ENCODE measurements around the gene ZNF398. TPM values are rescaled to one million over a fixed set of nuclear protein-coding genes. Genes with fewer than 3 reads are reported as not detected.
"Not testable (repeated sequence)": the region's sequence is repeated elsewhere in the genome, so short reads cannot be mapped to it uniquely, and the experiment has no call there.

The ZNF398 gene
- total and polyA plus RNA-seq, 4 donors, result 2.6 to 14.1 (median 7.9) TPM

DNA sequence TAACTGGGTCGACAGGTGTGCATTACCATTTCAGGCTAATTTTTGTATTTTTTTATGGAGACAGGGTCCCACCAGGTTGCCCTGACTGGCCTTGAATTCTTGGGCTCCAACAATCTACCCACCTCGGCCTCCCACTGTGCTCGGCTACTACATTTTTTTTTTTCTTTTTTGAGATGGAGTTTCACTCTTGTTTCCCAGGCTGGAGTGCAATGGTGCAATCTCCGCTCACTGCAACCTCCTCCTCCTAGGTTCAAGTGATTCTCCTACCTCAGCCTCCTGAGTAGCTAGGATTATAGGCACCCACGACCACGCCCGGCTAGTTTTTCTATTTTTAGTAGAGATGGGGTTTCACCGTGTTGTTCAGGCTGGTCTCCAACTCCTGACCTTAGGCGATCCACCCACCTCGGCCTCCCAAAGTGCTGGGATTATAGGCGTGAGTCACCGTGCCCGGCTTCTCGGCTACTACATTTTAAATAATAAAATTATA, 2.8 kb upstream of the ZNF398 start:
- H3K27me3 ChIP-seq (ENCODE audit: control insufficient read depth in 1 of 2, insufficient read depth in 2 of 2, low read length in 1 of 2); H3K9me3 ChIP-seq (ENCODE audit: control insufficient read depth, low read length); H3K27ac ChIP-seq (ENCODE audit: low read depth in 1 of 2, low read length in 2 of 2); H3K36me3 ChIP-seq (ENCODE audit: control insufficient read depth in 1 of 2, insufficient read depth in 2 of 2, low read length in 1 of 2); DNase-seq; H3K4me3 ChIP-seq (ENCODE audit: low read length in 2 of 2); H3K4me1 ChIP-seq (ENCODE audit: control insufficient read depth in 1 of 2, insufficient read depth in 2 of 2, low read length in 2 of 2); ATAC-seq (ENCODE audit: low FRiP score); intact Hi-C loops (cut with DNase I): not testable (repeated sequence)
- 74 to 79% methylated on average over 14 of the region's 14 CpGs for WGBS, 2 donors

DNA sequence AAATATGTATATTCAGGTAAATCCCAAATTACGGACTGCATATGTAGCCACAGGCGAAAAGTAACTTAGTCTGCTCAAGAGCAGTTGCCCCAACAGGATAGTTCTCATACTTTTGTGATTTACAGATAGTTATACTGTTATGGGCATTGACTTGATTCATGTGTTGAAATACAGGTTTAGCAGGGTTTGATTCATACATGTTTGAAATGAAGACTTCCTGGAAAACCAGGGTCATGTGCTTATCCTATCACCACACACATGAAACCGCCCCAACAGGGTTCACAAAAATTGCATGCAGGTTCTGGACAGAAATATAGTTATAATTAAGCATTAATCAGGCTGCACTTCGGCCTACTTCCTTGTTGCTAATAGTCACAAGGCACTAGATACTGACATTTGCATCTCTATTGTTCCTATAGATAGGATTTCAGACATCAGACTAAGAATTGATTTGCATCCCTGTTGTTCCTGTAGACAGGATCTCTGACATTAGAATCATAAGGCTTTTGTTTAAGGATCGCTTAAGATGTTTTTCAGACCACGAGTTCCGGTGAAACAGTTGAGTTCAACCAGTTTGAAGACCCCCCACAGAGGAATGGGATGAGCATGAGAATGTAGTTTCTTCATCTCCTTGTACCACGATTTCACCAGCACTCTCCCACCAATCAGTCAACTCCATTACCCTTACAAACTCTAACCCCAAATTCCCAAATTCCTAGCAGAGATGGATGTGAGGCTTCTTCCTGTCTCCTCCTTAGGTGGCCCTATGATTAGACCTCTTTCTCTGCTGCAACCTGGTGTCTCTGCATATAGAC, 2.0 kb upstream of the ZNF398 start:
- intact Hi-C loops (cut with DNase I), result no loop called here

DNA sequence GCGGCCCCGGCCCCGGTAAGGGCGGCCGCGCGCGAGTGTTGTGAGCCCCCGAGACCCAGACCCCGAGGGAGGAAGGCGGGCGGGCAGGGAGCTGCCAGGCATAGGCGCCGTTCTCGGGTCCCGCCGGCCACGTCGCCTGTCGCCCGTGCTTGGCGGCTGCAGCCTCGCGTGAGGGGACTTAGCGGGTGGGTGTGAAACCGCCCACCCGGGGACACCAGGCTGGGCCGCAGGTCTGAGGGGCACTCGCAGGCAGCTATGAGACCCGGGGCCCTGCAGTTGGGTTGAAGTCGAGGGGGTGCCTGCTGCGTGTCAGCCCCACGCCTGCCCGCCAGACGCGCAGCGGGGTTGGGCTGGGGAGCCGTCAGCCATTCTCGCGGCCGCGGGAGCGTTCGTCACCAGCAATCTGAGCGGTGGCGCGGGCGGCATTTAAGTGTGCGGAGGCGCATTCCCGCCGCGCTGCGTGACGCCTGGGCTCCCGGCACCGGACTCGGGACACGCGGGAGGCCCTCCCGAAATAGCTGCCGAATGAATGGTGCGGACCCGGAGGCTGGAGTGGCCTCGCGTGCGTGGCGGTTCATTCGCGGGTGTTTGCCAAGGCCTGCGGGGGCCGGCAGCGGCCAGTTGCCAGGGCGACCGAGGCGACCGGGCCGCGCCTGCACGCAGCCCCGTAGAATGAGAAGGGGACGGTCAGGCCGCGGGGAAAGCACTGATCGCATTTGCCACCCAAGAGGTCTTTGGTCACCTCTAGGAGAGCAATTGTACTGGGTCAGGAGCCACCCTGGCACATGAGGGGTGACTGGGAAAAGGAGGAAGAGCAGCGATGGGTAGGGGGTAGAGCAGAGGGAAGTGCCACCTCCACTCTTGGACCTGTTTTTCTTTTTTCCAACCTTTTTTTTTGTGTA, 750 bp downstream of the ZNF398 start:
- no peaks in the 10 kb centered on the region for H3K9me3 ChIP-seq (ENCODE audit: control insufficient read depth, low read length)
- H3K36me3 ChIP-seq (ENCODE audit: control insufficient read depth in 1 of 2, insufficient read depth in 2 of 2, low read length in 1 of 2), result no peaks in the 10 kb centered on the region
- H3K27ac ChIP-seq (ENCODE audit: low read depth in 1 of 2, low read length in 2 of 2), result peak overlapping the region; percentile 20 to 76
- H3K4me3 ChIP-seq (ENCODE audit: low read length in 2 of 2), result peak overlapping the region; percentile 52 to 79
- no peaks in the 10 kb centered on the region for H3K4me1 ChIP-seq (ENCODE audit: control insufficient read depth in 1 of 2, insufficient read depth in 2 of 2, low read length in 2 of 2)
- peak; percentile 72 to 90 for DNase-seq
- H3K27me3 ChIP-seq (ENCODE audit: control insufficient read depth in 1 of 2, insufficient read depth in 2 of 2, low read length in 1 of 2), result no peaks in the 10 kb centered on the region
- intact Hi-C loops (cut with DNase I), result loop anchor here in 1 of 2 donors (1.0 kb wide), 1 partner anchor 21 kb away; no protein-coding TSS in a partner anchor
- peak; percentile 51 for ATAC-seq (ENCODE audit: low FRiP score)
- WGBS, 2 donors, result 0% methylated on average over 79 to 86 of the region's 86 CpGs

More for the DNA sequence above, 2.0 kb upstream of the ZNF398 start:
- WGBS, 2 donors, result 85 to 86% methylated on average over 8 of the region's 8 CpGs
- H3K27ac ChIP-seq (ENCODE audit: low read depth in 1 of 2, low read length in 2 of 2), result no peak overlapping the region
- H3K4me3 ChIP-seq (ENCODE audit: low read length in 2 of 2), result no peak overlapping the region
- no peak for ATAC-seq (ENCODE audit: low FRiP score)
- no peak for DNase-seq
- H3K36me3 ChIP-seq (ENCODE audit: control insufficient read depth in 1 of 2, insufficient read depth in 2 of 2, low read length in 1 of 2), result no peaks in the 10 kb centered on the region
- H3K4me1 ChIP-seq (ENCODE audit: control insufficient read depth in 1 of 2, insufficient read depth in 2 of 2, low read length in 2 of 2), result no peaks in the 10 kb centered on the region
- H3K9me3 ChIP-seq (ENCODE audit: control insufficient read depth, low read length), result no peaks in the 10 kb centered on the region
- no peaks in the 10 kb centered on the region for H3K27me3 ChIP-seq (ENCODE audit: control insufficient read depth in 1 of 2, insufficient read depth in 2 of 2, low read length in 1 of 2)

DNA sequence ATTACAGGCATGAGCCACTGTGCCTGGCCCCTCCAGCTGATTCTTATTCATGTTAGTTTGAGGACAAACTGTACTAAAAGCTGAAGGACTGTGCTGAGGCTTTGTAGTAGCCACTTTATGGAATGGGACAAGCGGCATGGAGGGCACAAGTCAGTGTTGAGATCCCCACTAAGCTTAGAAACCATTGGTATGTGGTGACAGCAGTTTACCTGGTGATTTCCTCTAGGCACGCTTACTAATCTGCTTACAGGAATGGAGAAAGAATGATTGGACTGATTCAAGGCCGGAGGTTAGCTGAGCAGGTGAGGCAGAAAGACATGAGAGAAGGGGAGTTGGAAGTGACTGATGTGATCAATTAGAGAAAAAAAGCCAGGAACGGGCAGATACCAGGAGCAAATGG, 3.7 kb downstream of the ZNF398 start:
- DNase-seq (no peak), ATAC-seq (ENCODE audit: low FRiP score) (no peak)
- no peaks in the 10 kb centered on the region for H3K9me3 ChIP-seq (ENCODE audit: control insufficient read depth, low read length)
- no peaks in the 10 kb centered on the region for H3K27me3 ChIP-seq (ENCODE audit: control insufficient read depth in 1 of 2, insufficient read depth in 2 of 2, low read length in 1 of 2)
- no peak overlapping the region for H3K27ac ChIP-seq (ENCODE audit: low read depth in 1 of 2, low read length in 2 of 2)
- intact Hi-C loops (cut with DNase I), result no loop called here
- no peaks in the 10 kb centered on the region for H3K36me3 ChIP-seq (ENCODE audit: control insufficient read depth in 1 of 2, insufficient read depth in 2 of 2, low read length in 1 of 2)
- H3K4me3 ChIP-seq (ENCODE audit: low read length in 2 of 2), result no peak overlapping the region
- H3K4me1 ChIP-seq (ENCODE audit: control insufficient read depth in 1 of 2, insufficient read depth in 2 of 2, low read length in 2 of 2), result no peaks in the 10 kb centered on the region
- 63 to 76% methylated on average over 4 of the region's 4 CpGs for WGBS, 2 donors

DNA sequence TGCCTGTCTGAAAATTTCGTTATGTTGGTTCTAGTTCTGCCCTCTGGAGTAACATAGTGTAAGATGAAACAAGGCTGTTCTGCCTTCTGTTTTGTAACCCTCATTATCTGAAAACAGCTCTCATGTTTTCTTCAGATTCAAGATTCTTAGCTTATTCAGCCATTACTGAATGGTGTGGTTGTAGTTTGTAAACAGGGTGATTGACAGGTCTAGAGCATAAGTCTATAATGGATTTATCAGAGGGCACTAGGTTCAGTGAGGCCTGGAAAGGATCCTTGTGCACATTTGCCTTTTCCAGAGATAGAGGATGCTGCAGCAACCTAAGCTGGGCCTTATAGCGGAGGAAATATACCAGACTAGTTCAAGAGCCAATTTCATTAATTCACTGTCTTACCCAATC, 6.1 kb downstream of the ZNF398 start:
- no peak overlapping the region for H3K4me3 ChIP-seq (ENCODE audit: low read length in 2 of 2)
- no peak for ATAC-seq (ENCODE audit: low FRiP score)
- no peaks in the 10 kb centered on the region for H3K4me1 ChIP-seq (ENCODE audit: control insufficient read depth in 1 of 2, insufficient read depth in 2 of 2, low read length in 2 of 2)
- intact Hi-C loops (cut with DNase I), result no loop called here
- H3K9me3 ChIP-seq (ENCODE audit: control insufficient read depth, low read length), result no peaks in the 10 kb centered on the region
- 87 to 88% methylated on average over 2 of the region's 2 CpGs for WGBS, 2 donors
- H3K27me3 ChIP-seq (ENCODE audit: control insufficient read depth in 1 of 2, insufficient read depth in 2 of 2, low read length in 1 of 2), result no peaks in the 10 kb centered on the region
- no peak for DNase-seq
- H3K36me3 ChIP-seq (ENCODE audit: control insufficient read depth in 1 of 2, insufficient read depth in 2 of 2, low read length in 1 of 2), result no peaks in the 10 kb centered on the region
- H3K27ac ChIP-seq (ENCODE audit: low read depth in 1 of 2, low read length in 2 of 2), result no peak overlapping the region

DNA sequence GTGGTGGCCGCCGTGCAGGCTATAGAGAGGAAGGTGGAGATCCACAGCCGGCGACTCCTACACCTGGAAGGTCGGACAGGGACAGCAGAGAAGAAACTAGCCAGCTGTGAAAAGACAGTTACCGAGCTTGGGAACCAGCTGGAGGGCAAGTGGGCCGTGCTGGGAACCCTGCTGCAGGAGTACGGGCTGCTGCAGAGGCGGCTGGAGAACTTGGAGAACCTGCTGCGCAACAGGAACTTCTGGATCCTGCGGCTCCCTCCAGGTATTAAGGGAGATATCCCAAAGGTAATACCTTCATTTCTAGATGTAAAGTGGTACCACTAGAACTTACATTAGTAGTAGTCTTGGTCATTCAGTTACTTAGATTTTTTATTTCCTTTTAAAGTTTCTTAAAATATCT, 6.8 kb downstream of the ZNF398 start:
- no peaks in the 10 kb centered on the region for H3K4me1 ChIP-seq (ENCODE audit: control insufficient read depth in 1 of 2, insufficient read depth in 2 of 2, low read length in 2 of 2)
- ATAC-seq (ENCODE audit: low FRiP score), result no peak
- no peaks in the 10 kb centered on the region for H3K27me3 ChIP-seq (ENCODE audit: control insufficient read depth in 1 of 2, insufficient read depth in 2 of 2, low read length in 1 of 2)
- H3K27ac ChIP-seq (ENCODE audit: low read depth in 1 of 2, low read length in 2 of 2), result no peak overlapping the region
- no peak overlapping the region for H3K4me3 ChIP-seq (ENCODE audit: low read length in 2 of 2)
- intact Hi-C loops (cut with DNase I), result no loop called here
- H3K9me3 ChIP-seq (ENCODE audit: control insufficient read depth, low read length), result no peaks in the 10 kb centered on the region
- DNase-seq, result no peak
- no peaks in the 10 kb centered on the region for H3K36me3 ChIP-seq (ENCODE audit: control insufficient read depth in 1 of 2, insufficient read depth in 2 of 2, low read length in 1 of 2)
- WGBS, 2 donors, result 94 to 95% methylated on average over 11 of the region's 11 CpGs

DNA sequence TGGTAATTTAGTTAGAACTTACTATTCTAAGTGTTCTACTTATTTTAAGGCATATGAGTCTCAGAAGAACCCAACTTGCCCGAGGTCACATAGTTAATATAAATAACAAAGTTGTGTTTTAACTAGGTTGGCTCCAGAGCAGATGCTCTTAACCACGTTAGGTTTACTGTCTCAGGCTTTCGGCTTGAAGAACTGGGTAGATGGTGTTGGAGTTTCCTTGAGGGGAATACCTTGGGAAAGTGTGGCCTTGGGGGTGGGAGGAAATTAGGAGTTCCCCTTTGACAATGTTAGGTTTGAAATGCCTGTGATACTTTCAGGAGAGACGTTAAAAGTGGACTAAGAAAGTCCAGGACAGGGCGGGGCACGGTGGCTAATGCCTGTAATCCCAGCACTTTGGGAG, 9.6 kb downstream of the ZNF398 start:
- WGBS, 2 donors, result 96 to 98% methylated on average over 6 of the region's 6 CpGs
- DNase-seq (no peak), ATAC-seq (ENCODE audit: low FRiP score) (no peak)
- Histone ChIP-seq H3K4me1 (ENCODE audit: control insufficient read depth in 1 of 2, insufficient read depth in 2 of 2, low read length in 2 of 2) (no peaks in the 10 kb centered on the region), H3K36me3 (ENCODE audit: control insufficient read depth in 1 of 2, insufficient read depth in 2 of 2, low read length in 1 of 2) (no peaks in the 10 kb centered on the region), H3K27ac (ENCODE audit: low read depth in 1 of 2, low read length in 2 of 2) (no peak overlapping the region), H3K9me3 (ENCODE audit: control insufficient read depth, low read length) (no peaks in the 10 kb centered on the region), H3K4me3 (ENCODE audit: low read length in 2 of 2) (no peak overlapping the region), H3K27me3 (ENCODE audit: control insufficient read depth in 1 of 2, insufficient read depth in 2 of 2, low read length in 1 of 2) (no peaks in the 10 kb centered on the region)
- intact Hi-C loops (cut with DNase I), result no loop called here

DNA sequence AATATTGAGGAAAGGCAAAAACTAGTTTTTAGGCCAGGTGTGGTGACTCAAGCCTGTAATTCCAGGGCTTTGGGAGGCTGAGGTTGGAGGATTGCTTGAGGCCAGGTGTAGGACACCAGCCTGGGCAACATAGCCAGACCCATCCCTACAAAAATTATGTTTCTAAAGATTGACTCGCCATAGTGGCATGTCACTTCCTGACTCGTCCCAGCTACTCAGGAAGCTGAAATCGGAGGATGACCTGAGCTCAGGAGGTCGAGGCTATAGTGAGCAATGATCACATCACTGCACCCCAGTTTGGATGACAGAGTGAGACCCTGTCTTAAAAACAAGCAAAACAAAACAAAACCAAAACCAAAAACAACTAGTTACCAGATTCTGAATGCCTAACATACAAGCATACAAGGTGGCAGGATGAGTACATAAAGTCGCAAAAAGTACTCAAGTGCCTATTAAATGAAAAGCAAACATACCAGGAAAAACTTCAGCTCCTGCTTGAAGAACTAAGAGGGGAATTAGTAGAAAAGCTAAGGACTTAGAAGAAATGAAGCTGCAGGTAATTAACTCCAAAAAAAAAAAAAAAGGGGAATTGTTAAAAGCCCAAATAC, 14.1 kb downstream of the ZNF398 start:
- H3K36me3 ChIP-seq (ENCODE audit: control insufficient read depth in 1 of 2, insufficient read depth in 2 of 2, low read length in 1 of 2), result peaks cover 0 to 6% of the 10 kb centered on the region in 2 donors
- intact Hi-C loops (cut with DNase I), result no loop called here
- no peaks in the 10 kb centered on the region for H3K9me3 ChIP-seq (ENCODE audit: control insufficient read depth, low read length)
- no peaks in the 10 kb centered on the region for H3K4me1 ChIP-seq (ENCODE audit: control insufficient read depth in 1 of 2, insufficient read depth in 2 of 2, low read length in 2 of 2)
- H3K4me3 ChIP-seq (ENCODE audit: low read length in 2 of 2), result no peak overlapping the region
- no peak overlapping the region for H3K27ac ChIP-seq (ENCODE audit: low read depth in 1 of 2, low read length in 2 of 2)
- 74 to 76% methylated on average over 5 of the region's 5 CpGs for WGBS, 2 donors
- no peak for ATAC-seq (ENCODE audit: low FRiP score)
- no peak for DNase-seq
- no peaks in the 10 kb centered on the region for H3K27me3 ChIP-seq (ENCODE audit: control insufficient read depth in 1 of 2, insufficient read depth in 2 of 2, low read length in 1 of 2)

All from aorta (tissue), 5 donors.